Renal cortical epithelial cell (primary cell): ENCODE results near the gene ONECUT2. TPM values are rescaled to one million over a fixed set of nuclear protein-coding genes. Genes with fewer than 3 reads are reported as not detected.

Source experiments
- DNase-seq: peaks from one replicate; pipeline ENCODE4 v3.0.0-alpha.2; 2011; ENCODE audit warnings: low read depth
- total RNA-seq: library from RNA; depleted of rRNA; stranded (reverse); fragments of >200 nt; gene quantifications from 2 replicates; pipeline ENCODE4 v1.2.3, GENCODE V29; 2014

ONECUT2 gene
- total RNA-seq, 1 donor from 2014 or later = 0.80 TPM

DNA sequence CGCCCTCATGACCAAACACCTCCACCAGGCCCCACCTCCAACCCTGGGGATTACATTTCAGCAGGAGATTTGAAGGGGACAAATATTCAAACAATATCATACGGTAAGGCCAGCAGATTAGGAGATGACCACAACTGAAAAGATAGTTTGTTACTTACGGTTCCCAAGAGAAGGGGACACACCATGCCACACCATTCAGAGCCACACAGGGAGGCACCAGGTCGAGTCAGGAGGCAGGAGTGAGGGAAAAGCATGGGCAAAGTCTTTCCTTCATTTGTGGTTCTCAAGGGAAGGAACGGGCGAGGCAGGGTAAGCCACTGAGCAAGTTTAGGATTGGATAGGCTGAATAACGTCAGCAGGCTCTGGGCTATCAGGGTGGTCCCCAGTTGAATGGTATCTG lies 94.0 kb downstream of the ONECUT2 start:
- no peak for DNase-seq

DNA sequence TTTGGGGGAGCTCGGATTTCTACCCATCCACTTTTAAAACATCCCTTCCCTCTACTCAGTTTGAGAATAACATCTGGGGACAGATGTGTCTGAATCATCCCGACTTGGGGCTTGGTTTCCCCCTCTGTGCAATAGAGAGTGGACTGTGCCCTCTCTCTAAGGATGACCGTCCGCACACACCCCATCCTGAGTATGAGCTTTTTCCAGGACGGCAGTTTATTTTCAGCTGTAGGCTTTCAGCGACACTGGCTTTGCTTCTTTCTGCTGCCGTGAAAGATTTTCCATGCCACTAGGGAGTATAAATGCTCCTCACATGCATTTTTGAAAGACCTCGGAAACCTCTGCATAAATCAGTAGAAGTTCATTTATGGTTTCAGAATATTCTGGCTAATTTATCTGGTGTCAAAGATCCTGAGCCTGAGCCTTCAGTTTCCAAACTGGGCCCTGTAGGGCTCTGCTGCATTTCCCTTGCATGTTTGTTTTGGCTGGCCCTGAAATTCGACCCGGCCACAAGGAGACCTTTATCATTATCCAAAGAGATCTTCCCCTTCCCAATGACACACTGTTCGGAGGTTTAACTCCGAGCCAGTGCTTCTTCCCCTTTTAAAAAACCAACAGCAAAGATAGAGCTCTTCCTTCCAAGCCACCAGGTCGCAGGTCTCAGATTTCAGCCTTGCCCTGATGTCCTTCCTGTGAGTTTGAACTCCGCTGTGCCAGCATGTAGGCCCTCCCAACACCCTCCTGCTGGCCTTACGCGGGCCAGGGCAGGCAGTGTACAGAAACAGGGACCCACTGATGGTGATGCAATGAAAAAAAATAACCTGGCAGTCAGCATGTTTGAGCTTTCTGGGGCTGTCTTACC lies 98.1 kb downstream of the ONECUT2 start:
- DNase-seq = no peak

DNA sequence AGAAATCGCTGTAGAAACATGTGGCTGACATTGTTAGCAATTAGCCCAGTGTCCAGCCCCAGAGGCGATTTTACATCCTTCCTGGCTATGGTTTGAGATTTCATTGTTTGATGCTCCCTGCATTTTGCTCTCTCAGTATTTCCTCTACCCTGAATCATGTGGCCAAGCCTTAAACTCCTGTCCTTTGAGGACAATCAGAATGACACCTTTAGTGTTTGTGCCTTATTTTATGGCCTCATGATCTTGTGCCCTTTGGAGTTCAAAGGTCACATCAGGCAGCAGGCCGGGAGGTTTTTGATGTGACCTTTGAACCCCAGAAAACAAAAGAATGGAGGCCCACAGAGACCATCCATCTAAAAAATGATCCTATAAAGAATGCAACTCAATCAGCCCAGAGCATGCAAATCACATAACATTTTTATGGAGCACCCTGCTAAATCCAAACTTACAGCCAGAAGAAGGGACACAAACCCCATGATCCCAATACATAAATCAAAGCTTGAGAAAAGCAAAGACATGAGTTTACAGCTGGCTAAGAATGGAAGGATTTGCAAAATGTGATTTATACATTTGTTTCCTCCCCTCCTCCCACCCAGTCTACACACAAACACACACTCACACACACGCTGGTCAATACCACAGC lies 98.8 kb downstream of the ONECUT2 start:
- no peak for DNase-seq

DNA sequence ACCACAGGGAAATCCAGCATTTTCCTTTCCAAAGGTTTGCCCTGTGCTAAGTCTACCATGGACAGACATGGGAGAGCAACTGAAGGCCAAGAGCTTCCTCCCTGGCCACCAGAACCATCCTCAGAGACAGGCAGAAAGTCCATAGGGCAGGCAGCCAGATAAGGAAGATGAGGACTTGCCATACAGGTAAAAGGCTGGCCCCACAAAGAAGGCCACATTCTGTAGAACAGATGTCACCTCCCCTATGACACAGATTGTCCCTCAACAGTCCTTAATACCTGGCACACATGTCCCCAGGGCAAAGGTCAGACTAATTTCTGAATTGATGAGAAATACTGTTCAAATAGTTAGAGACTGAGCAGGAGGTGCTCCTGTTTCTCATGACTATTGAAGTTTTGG lies 99.3 kb downstream of the ONECUT2 start:
- DNase-seq = no peak

DNA sequence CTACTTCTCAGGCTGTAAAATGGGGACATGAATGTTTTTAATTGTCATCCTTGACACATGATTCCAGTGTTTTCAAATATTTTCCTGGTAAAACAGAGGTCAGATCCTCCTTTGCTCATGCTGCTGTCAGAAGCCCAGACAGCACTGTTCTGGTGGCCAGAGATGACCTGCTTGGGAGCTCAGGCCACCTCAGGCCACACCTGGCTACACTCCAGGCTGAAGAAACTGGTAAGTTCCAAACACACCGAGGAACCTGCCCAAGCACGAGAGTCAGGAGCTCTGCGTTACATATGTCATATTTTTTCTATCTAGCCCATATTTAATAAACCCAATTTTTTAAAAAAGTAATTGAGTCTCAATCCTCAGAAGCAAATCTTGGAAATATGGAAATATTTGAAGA lies 103.4 kb downstream of the ONECUT2 start:
- no peak for DNase-seq

DNA sequence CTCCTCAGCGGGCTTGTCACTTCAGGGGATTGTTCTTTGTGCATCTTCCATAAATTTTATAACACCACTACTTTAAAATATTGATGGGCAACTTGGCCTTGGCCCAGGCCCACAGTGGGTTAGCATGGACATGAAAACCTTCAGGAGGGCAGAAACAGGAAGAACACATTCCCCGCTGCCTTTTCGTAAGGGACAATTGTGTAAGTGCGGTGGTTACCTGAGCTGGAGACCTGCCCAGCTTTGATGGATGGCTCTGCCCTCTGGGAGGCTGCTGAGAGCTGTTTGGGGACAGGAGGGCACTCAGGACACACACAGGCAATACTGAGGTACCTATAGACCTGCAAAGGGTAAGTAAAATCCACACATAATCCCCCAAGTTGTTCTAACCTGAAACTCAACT lies 104.5 kb downstream of the ONECUT2 start:
- no peak for DNase-seq

Other genes starting within 250 kb of the ONECUT2 start
- not detected in 2 replicates for gene ST8SIA3, start 82.8 kb upstream of the ONECUT2 start, total RNA-seq
- gene FECH, start 151.3 kb downstream of the ONECUT2 start, total RNA-seq = 39.3 and 40.5 TPM in 2 replicates
- 369 and 391 TPM in 2 replicates for gene NARS1, start 186.5 kb downstream of the ONECUT2 start, total RNA-seq